ENCODE results near the gene SELPLG.

GRCh38 chr12:108629824-108630476, 3.7 kb downstream of the SELPLG start:
- TF ChIP-seq CTCF (conservative IDR thresholded peaks at IDR 0.05; ENCODE audit: low read length) (no peak), EZH2phosphoT487 (IDR thresholded peaks at IDR 0.05; ENCODE audit: borderline replicate concordance) (no peak)
